Activated B cell treated with CpG ODN at 0.5 μM for 24 hours (primary cell): ENCODE measurements around the gene MBNL2. TPM values are rescaled to one million over a fixed set of nuclear protein-coding genes. Genes with fewer than 3 reads are reported as not detected.

Source experiments
- ATAC-seq: fragments of 200-7000 bp; cut with Tn5 transposase; one replicate; pipeline ENCODE4 v1.10.0; 2021; ENCODE audit warnings: low read depth, mild to moderate bottlenecking, moderate library complexity
- CTCF ChIA-PET: fragments of 350-600 bp; sonication (Branson Sonifier 250); formaldehyde crosslinking; loops from one replicate; lab custom pipeline; 2021; ENCODE audit warnings: antibody characterized with exemption; lab: Charles Lee
- POLR2A ChIA-PET: fragments of 350-600 bp; sonication (Branson Sonifier 250); formaldehyde crosslinking; loops from one replicate; lab custom pipeline; 2021; ENCODE audit warnings: antibody characterized with exemption; lab: Charles Lee
- DNase-seq: peaks from one replicate; pipeline ENCODE4 v3.0.0; 2022
- H3K27ac Mint-ChIP-seq: one replicate; pipeline ENCODE4 v1.8.0; 2020; ENCODE audit warnings: mixed read lengths
- H3K27me3 Mint-ChIP-seq: one replicate; pipeline ENCODE4 v1.8.0; 2021; ENCODE audit warnings: mixed read lengths
- H3K36me3 Mint-ChIP-seq: one replicate; pipeline ENCODE4 v1.8.0; 2021; ENCODE audit warnings: low read depth, mixed read lengths
- H3K4me1 Mint-ChIP-seq: one replicate; pipeline ENCODE4 v1.8.0; 2021; ENCODE audit warnings: mixed read lengths
- H3K4me3 Mint-ChIP-seq: one replicate; pipeline ENCODE4 v1.8.0; 2020; ENCODE audit warnings: mild to moderate bottlenecking, mixed read lengths
- H3K9me3 Mint-ChIP-seq: one replicate; pipeline ENCODE4 v1.8.0; 2020; ENCODE audit warnings: mixed read lengths
- CTCF ChIP-seq: fragments of 200-600 bp; IDR thresholded peaks from one replicate; pipeline ENCODE4 v1.8.0; 2022; ENCODE audit warnings: antibody characterized with exemption, mild to moderate bottlenecking
- intact Hi-C: fragments of 100-400 bp; cut with micrococcal nuclease; formaldehyde crosslinking; loops from one replicate; pipeline ENCODE4 v1.15.1; 2024
- total RNA-seq: library from RNA; stranded (reverse); gene quantifications from 2 replicates; pipeline ENCODE4 v1.2.3, GENCODE V29; 2022

The MBNL2 gene
- total RNA-seq, 1 donor from 2014 or later, result 18.8 TPM

- CTCF ChIA-PET, result no interaction called here
Observed at GRCh38 chr13:97307882-97308624, 85.9 kb downstream of the MBNL2 start.

GRCh38 chr13:97308735-97309429, 86.7 kb downstream of the MBNL2 start:
- ChIA-PET POLR2A (no interaction called here), CTCF (no interaction called here)
- no peak overlapping the region for H3K4me3 Mint-ChIP-seq
- H3K4me1 Mint-ChIP-seq, result peaks cover 11% of the 10 kb centered on the region
- H3K9me3 Mint-ChIP-seq, result no peaks in the 10 kb centered on the region
- intact Hi-C loops, result no loop called here
- DNase-seq (no peak), ATAC-seq (no peak)
- no peak overlapping the region for H3K27ac Mint-ChIP-seq
- peaks cover 25% of the 10 kb centered on the region for H3K36me3 Mint-ChIP-seq
- no peaks in the 10 kb centered on the region for H3K27me3 Mint-ChIP-seq
- no peak for TF ChIP-seq CTCF

More at GRCh38 chr13:97307882-97308624, 85.9 kb downstream of the MBNL2 start:
- no peaks in the 10 kb centered on the region for H3K9me3 Mint-ChIP-seq
- H3K4me3 Mint-ChIP-seq, result no peak overlapping the region
- TF ChIP-seq CTCF, result no peak
- POLR2A ChIA-PET, result no interaction called here
- intact Hi-C loops, result no loop called here
- no peaks in the 10 kb centered on the region for H3K27me3 Mint-ChIP-seq
- no peak overlapping the region for H3K27ac Mint-ChIP-seq
- ATAC-seq (no peak), DNase-seq (no peak)
- peaks cover 12% of the 10 kb centered on the region for H3K4me1 Mint-ChIP-seq
- peaks cover 25% of the 10 kb centered on the region for H3K36me3 Mint-ChIP-seq

DNA sequence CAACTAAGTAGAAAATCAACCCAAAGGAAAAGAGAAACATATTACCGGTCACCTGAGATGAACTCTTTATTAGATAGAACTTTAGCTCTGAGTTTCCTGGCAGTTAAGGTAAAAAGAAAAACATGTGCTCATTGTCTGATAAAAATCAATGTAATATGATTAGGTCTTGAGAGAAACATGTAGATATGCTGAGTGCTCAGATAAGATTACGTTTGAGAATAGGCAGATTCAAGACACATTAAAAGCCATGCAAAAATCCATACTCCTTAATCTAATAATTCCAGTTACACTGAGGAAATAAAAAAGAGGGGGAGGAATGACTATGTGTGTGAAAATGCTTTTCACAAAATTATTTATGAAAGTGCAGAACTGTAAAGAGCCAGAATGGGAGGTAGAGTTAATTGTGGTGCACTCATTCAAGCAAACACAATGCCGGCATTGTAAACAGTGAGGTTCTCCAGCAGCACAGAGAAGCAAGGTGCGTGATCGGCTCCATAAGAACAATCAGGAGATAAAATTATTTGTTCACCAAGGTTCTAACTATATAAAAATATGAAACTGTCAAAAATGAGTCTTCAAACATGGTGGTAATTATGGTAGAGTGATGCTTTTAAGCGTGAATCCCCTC, 88.8 kb downstream of the MBNL2 start:
- POLR2A ChIA-PET, result no interaction called here
- no peak overlapping the region for H3K27ac Mint-ChIP-seq
- H3K4me1 Mint-ChIP-seq, result peaks cover 16% of the 10 kb centered on the region
- DNase-seq (no peak), ATAC-seq (no peak)
- no peak overlapping the region for H3K4me3 Mint-ChIP-seq
- no peaks in the 10 kb centered on the region for H3K27me3 Mint-ChIP-seq
- intact Hi-C loops, result no loop called here
- CTCF ChIA-PET, result no interaction called here
- no peak for TF ChIP-seq CTCF
- H3K36me3 Mint-ChIP-seq, result peaks cover 31% of the 10 kb centered on the region
- no peaks in the 10 kb centered on the region for H3K9me3 Mint-ChIP-seq

DNA sequence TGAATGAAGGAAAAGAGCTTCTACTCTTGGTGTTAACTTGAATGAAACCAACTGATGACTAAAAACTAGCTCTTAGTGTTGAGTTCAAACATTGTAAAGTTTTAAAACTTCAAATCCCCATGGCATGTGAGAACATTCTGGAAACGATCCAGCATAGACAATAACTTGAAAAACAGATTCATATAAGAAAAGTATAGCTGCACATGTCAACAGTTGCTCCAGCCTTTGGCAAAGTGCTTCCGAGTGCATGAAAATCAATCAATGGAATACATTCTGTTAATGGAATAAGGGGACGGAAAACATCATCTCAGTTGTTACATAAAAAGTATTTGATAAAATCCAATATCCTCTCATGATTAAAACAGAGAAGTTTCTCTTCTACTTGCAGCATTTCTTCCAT, 89.8 kb downstream of the MBNL2 start:
- Mint-ChIP-seq H3K27ac (no peak overlapping the region), H3K9me3 (no peaks in the 10 kb centered on the region), H3K4me1 (peaks cover 15% of the 10 kb centered on the region), H3K4me3 (no peak overlapping the region), H3K36me3 (peaks cover 31% of the 10 kb centered on the region), H3K27me3 (no peaks in the 10 kb centered on the region)
- DNase-seq (no peak), ATAC-seq (no peak)
- TF ChIP-seq CTCF, result no peak
- intact Hi-C loops, result no loop called here
- POLR2A ChIA-PET, result no interaction called here
- CTCF ChIA-PET, result no interaction called here
